NCI-H1092 treated with DMSO at 0.1 percent for 48 hours (cell line): ENCODE results near the gene SHANK1.

Experiments
- DNase-seq: peaks from one replicate; lab custom pipeline; 2025; lab: John Stamatoyannopoulos, UW

SHANK1 gene

GRCh38 chr19:50711805-50712204 lies 7.8 kb downstream of the SHANK1 start:
- DNase-seq = no peak

DNA sequence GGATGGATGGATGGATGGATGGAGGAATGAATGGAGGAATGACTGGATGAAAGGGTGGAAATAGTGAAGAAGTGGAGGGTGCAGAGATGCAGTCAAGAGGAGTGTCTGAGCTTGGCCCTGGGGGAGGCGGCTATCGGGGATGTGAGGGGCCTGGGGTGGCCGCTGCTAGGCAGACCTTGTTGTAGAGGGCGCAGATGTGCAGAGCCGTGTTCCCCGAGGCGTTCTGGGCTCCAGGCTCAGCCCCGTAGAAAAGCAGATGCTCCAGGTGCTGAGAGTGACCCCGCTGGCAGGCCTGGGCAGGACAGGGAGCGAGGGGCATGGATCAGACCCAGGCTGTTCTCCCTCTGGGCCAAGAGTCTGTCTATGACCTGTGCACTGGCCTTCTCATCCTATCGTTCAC lies 8.4 kb downstream of the SHANK1 start:
- DNase-seq = no peak

GRCh38 chr19:50710612-50711011 lies 9.0 kb downstream of the SHANK1 start:
- no peak for DNase-seq

- peak; percentile 18 for DNase-seq
Observed at GRCh38 chr19:50710094-50710493, 9.5 kb downstream of the SHANK1 start.

- no peak for DNase-seq
Observed at GRCh38 chr19:50708179-50708879, 11.3 kb downstream of the SHANK1 start.

DNA sequence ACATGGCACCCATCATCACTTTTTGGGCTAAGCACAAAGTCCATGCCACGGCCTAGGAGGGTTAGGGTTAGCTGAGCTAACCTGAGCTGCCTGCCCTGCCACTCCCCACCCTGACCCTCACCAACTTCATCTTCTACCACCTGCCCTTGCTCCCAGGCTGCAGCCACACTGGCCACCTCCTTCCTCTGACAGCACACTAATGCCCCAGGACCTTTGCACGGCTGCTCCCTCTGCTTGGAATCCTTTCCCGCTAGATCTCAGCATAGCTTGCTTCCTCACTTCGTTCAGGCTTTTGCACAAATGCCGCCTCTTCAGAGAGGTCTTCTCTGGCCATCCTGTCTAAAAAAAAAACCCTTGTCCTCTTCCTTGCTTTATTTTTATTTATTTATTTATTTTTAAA lies 13.2 kb downstream of the SHANK1 start:
- no peak for DNase-seq

DNA sequence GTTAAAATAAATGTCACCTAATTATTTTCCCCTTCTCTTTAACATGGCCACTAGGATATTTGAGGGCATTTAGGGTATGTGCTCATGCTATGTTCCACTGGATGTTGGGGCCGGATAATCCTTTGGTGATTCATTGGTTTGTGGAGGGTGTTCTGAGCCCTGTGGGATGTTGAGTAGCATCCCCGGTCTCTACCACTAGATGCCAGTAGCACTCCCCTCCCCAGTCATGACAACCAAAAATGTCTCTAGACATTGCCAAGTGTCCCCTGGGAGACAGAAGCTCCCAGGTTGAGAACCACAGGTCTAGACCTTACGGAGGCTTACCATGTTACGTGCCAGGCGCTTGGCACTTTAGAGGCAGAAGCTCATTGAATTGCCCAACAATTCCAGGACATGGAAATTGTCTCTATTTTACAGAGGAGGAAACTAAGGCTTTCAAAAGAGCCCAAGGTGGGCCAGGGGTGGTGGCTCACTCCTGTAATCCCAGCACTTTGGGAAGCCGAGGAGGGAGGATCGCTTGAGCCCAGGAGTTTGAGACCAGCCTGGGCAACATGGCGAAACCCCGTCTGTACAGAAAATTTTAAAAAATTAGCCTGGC lies 14.1 kb downstream of the SHANK1 start:
- DNase-seq = peak; percentile 10

GRCh38 chr19:50703915-50704796 lies 15.4 kb downstream of the SHANK1 start:
- DNase-seq = peak; percentile 23

- DNase-seq = no peak
Observed at GRCh38 chr19:50702871-50703829, 16.5 kb downstream of the SHANK1 start.

DNA sequence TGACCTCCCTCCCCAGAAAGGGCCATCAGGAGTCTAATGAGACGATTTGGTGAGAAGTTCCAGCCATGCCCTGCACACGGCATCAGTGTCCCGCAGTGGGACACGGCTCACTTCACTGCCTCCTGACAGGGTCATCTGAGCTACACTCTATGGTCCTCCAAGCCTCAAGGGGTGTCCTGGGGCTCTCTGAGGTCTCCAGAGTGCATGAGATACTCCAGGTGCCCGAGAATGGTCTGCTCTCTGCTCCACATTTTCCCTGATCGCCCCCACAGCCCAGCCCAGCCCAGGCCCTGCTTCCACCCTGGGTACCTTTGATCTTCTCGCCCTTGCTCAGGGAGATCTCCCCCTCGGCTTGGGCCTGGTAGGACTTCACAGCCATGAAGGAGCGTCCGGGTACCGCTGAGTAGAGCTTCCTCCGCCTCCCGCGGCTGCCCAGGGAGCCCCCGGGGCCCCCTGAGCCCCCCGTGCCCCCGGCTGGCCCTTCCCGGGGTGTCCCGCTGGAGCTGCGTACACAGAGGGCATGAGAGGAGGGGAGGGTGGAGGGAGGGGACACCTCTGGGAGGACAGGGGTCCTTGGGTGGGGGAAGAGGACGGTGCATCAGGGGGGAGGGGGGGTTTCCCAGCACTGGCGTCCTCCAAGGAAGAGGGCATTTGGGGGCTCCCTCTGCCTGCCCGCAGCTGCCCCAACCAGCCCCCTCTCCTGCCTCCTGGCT lies 17.3 kb downstream of the SHANK1 start:
- no peak for DNase-seq

DNA sequence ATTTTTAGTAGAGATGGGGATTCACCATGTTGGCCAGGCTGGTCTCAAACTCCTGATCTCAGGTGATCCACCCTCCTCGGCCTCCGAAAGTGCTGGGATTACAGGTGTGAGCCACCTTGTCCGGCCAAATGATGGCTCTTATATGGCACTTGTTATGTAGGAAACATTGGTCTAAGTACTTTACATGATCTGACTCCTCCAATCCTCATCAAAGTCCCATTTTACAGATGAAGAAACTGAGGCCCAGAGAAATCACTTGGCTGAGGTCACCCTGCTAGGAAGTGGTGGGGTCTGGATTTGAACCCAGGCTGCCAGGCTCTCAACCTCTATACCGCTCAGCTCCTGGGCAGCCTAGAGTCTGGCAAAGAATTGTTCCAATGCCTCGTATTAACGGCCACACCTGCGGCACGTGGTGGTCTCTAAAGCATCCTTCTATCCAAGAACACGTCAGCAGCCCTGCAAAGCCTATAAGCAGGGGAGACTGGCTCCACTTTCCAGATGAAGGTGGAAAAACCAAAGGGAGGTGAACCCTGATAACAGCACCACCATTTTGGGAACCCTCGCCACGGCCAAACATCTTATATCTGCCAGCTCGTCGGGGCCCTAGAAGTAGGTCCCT lies 18.1 kb downstream of the SHANK1 start:
- DNase-seq = no peak

DNA sequence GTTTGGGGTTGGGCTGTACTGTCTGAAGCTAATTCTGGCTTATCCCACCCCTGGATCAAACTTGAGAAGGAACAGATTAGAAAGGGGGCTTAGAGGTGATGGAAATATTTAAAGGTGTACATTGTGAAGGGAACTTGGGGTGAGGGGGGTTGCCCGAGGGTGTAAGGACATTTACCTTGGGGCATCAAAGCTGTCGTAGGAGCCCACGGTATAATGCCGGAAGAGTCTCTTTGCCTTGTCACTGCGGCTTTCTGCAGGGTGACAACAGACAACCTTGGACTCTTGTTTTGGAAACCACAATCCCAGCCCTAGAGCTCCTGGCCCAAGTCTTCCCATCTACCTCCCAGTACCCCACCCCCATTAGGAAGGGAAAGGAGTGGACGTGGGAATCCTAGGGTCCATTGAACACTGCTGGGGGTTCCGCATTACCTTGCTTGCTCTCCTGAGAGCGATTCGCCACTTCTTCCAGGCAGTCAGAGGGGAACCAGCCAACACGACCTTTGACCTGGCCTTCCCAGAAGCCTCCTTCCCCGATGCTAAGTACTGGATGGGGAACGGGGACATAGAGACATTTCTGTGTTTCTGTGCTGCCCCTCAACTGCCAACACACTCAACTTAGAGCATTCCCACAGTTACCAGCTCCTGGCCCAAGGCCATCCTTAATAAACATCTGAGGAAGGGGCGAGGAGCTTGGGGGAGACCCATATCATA lies 22.0 kb downstream of the SHANK1 start:
- DNase-seq = no peak

DNA sequence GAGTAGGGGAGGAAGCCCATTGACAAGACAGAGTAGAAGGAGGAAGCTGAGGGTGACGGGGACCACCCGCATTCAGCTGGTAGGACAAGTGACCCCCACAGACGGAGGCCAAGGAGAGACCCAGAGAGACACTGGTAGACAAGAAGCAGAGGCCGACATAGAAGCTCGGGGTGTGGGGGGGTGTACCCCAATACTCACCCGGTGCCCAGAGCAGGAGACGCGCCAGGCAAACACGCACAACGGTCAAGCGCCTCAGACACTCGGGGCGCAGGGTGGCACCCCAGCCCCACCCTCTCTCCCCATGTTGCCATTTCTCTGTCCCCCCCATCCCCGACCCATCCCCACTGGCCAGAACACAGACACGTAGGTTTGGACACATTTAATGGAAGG lies 23.5 kb downstream of the SHANK1 start:
- no peak for DNase-seq

DNA sequence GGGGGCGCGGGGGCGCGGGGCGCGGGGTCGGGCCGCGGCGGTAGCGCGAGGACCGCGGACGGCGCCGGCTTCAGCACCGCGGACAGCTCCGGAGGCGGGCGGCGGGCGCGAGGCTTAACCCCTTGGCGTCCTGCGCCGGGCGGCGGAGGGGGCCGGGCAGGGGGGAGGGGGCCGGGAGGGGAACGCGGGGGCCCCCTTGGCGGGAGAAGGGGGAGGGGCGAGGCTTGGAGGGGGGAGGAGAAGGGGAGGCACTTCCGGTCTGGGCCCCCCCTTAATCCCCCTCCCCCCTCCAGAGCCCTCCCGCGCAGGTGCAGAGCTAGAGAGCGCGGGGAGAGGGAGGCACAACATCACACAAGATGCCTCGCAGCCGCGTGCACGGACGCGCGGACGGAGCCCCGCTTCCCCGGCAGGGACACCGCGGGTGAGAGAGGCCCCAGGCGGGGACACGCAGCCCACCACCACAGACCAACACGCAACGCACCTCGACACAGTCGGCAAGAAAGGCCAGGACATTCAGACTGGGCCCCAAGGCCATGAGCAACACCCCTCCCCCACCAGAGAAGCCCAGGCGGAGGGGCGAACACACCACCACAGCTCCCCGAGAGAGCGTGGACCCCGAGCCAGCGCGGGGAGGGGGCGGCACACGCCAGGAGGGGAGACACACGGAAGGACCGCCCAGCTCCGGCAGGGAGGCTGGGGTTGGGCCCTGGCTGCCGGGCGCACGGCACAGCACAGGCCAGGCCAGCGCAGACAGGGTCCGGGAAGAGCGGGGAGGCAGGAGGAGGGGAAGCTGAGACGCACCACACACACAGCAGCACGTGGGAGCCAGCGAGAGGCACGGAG lies 24.1 kb downstream of the SHANK1 start:
- DNase-seq = peak; percentile 17

DNA sequence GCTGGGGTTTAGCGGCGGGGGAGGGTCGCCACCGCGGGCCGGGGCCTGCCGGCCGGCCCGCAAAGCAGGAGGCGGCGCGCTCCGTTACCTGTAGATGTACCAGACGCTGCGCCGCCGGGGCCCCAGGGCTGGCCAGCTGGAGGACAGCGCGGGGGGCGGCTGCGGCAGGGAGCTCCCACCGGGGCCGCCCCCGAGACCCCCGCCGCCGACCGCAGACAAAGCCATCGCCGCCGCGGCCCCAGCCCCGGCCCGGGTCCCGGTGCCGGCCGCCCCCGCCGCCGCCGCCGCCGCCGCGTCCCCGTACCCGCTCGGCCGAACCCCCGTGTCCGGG lies 24.8 kb downstream of the SHANK1 start:
- no peak for DNase-seq

DNA sequence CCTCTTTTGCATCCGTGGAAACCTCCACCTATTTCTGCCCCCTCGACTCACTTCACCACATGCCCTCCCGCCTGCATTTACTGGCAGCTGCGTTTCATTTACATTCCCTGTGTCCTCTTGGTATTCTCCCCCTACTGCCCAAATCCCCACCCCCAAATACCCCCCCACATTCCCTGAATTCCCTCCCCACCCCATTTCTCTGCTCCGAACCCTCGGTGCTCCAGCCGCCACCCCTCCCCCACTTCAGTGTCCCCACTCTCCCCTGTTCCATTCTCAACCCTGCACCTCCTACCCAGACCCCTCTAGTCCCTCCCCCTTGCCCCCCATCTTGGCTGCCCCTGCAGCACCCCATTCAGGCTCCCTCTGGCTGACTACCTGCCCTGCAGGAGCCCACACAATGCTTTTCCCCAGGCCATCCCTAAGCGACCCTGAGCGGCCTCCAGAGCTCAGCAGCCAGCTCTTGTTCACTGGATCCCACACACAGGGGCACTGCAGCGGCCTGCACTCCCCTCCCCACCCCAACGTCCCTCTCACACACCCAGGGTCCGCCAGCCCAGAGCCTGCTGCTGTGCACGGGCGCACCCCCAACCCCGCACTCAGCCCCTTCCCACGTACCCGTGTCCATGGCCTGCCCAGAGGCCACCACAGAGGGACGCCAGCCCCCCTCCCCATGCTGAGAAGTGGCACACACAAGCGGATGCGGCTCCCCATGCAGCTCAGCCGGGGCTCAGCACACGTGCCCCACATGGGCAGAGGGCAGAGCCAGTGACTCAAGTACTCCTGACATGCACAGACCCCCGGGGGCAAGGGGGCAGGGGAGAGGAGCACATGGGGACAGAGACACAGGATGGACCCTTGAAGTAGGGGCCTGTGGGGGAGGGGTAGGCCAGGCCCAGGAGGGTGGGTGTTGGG lies 26.3 kb downstream of the SHANK1 start:
- no peak for DNase-seq

DNA sequence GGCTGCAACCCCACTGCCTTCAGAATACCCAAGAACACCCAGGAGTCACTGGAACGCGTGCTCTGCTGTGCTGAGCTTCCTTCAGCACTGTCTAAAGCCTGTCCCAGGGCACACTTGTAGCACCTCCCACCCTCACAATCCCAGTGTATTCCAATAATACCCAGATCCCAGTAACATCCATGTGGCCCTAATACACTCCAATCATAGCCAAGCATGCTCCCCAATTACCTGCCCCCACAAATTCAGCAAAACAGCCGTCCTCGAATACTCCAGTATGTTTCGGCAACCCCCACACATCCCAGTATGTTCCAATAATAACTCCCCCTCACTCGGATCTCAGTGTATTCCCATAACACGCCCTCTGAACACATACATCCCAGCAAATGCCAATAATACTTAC lies 29.2 kb downstream of the SHANK1 start:
- DNase-seq = no peak

- DNase-seq = no peak
Observed at GRCh38 chr19:50688766-50689165, 30.8 kb downstream of the SHANK1 start.
